Right atrium auricular region (tissue), 2 donors: ENCODE measurements around the gene AHNAK. TPM values are rescaled to one million over a fixed set of nuclear protein-coding genes. Genes with fewer than 3 reads are reported as not detected.
"Not testable (repeated sequence)": the region's sequence is repeated elsewhere in the genome, so short reads cannot be mapped to it uniquely, and the experiment has no call there.

Experiments used
- DNase-seq: peaks from one replicate; pipeline ENCODE4 v3.0.0-alpha.2; 2019; ENCODE audit warnings: low spot score
- H3K27ac ChIP-seq, 2 donors: fragments of 200-600 bp; sonication (generic); 1 replicate in 1 of 2; 2 replicates in 1 of 2; pipeline ENCODE4 v1.5.1; 2016 to 2019
- H3K27me3 ChIP-seq, 2 donors: fragments of 200-600 bp; sonication (generic); one replicate each; pipeline versions ENCODE4 v1.5.1 to v1.6.0; 2017 to 2019
- H3K36me3 ChIP-seq: fragments of 200-600 bp; sonication (generic); one replicate; pipeline ENCODE4 v1.5.1; 2016
- H3K4me1 ChIP-seq, 2 donors: fragments of 200-600 bp; sonication (generic); one replicate each; pipeline versions ENCODE4 v1.5.1 to v1.6.0; 2017 to 2019
- H3K4me3 ChIP-seq, 2 donors: fragments of 200-600 bp; sonication (generic); 1 replicate in 1 of 2; 2 replicates in 1 of 2; pipeline ENCODE4 v1.5.1; 2017 to 2019; ENCODE audit warnings: mild to moderate bottlenecking in 1 of 2, moderate library complexity in 1 of 2
- H3K9me3 ChIP-seq, 2 donors: fragments of 200-600 bp; sonication (generic); one replicate each; pipeline ENCODE4 v1.5.1; 2019
- total RNA-seq, 2 donors: library from RNA; depleted of rRNA; stranded (reverse); fragments of >200 nt; gene quantifications; one replicate each; pipeline ENCODE4 v1.1.0, GENCODE V29; 2016
- TF ChIP-seq, protein P1 (sequence below), 2 donors: fragments of 200-600 bp; sonication (generic); IDR thresholded peaks; one replicate each; pipeline ENCODE4 v1.5.1; 2019; ENCODE audit warnings: antibody characterized with exemption in 2 of 2

AHNAK gene
- total RNA-seq, 2 donors from 2014 or later, result 270 to 441 TPM

DNA sequence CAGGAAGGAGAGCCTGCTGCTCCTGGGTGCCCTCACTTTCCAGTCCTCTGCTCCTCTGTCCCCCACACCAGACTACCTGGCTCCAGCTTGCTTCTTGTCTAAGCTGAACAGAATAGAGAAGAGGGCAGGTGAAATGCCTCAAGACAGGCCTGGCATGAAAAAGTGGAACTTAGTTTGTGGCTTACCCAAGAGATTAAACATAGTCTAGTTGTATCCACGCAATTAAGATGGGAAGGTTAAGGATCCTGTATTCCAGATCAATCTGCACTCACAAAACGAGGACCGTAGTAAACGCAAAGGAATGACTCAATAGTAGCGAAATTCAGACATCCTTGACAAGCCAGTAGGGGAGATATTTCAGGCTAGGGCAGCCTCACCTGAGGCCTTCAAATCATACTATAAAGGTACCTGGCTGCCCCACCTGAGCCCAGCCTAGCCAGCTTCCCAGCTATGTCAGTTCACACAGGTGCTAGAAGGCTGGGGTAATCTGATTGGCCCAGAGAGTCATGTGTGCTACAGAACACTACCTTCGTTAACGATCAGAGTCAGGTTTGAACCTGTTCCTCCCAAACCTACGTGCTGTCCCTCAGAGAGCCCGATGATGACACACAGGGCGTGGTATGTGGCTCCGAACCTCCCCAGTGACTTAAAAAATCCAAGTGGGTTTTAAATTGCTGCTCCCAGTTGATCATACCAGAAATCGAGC lies 46.5 kb downstream of the AHNAK start:
- DNase-seq, result no peak
- Histone ChIP-seq H3K9me3 (no peaks in the 10 kb centered on the region), H3K4me1 (peaks cover 0 to 64% of the 10 kb centered on the region in 2 donors), H3K27me3 (no peaks in the 10 kb centered on the region), H3K27ac (peak overlapping the region; percentile 6 to 8), H3K4me3 (no peak overlapping the region), H3K36me3 (no peaks in the 10 kb centered on the region)
- TF ChIP-seq, protein P1, sequence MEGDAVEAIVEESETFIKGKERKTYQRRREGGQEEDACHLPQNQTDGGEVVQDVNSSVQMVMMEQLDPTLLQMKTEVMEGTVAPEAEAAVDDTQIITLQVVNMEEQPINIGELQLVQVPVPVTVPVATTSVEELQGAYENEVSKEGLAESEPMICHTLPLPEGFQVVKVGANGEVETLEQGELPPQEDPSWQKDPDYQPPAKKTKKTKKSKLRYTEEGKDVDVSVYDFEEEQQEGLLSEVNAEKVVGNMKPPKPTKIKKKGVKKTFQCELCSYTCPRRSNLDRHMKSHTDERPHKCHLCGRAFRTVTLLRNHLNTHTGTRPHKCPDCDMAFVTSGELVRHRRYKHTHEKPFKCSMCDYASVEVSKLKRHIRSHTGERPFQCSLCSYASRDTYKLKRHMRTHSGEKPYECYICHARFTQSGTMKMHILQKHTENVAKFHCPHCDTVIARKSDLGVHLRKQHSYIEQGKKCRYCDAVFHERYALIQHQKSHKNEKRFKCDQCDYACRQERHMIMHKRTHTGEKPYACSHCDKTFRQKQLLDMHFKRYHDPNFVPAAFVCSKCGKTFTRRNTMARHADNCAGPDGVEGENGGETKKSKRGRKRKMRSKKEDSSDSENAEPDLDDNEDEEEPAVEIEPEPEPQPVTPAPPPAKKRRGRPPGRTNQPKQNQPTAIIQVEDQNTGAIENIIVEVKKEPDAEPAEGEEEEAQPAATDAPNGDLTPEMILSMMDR (IDR thresholded peaks at IDR 0.05), result no peak

DNA sequence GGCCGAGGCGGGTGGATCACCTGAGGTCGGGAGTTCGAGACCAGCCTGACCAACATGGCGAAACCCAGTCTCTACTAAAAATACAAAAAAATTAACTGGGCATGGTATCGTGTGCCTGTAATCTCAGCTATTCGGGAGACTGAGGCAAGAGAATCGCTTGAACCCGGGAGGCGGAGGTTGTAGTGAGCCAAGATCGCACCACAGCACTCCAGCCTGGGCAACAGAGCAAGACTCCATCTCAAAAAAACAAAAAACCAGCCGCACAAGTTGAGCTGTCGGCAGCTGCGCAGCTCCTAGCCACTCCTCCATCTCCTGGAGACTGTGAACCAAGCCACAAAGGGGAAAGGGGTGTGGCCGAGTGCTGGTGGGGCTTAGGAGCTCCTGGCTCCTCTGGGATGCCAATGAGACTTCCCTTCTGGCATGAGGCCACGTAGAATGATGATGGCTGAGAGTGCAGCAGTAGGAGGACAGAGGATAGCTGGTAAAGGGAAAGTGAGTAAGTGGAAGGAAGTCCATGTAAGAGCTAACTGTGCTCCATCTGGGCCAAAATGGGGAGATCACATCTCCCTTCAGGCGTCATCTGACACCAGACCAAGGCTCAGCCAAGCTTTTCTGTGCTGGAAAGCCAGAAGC lies 47.2 kb downstream of the AHNAK start:
- Histone ChIP-seq H3K4me1 (peaks cover 0 to 57% of the 10 kb centered on the region in 2 donors), H3K27ac (peak overlapping the region; percentile 6 to 8)
- H3K4me3 ChIP-seq, H3K27me3 ChIP-seq, H3K36me3 ChIP-seq, DNase-seq, H3K9me3 ChIP-seq: not testable (repeated sequence)

DNA sequence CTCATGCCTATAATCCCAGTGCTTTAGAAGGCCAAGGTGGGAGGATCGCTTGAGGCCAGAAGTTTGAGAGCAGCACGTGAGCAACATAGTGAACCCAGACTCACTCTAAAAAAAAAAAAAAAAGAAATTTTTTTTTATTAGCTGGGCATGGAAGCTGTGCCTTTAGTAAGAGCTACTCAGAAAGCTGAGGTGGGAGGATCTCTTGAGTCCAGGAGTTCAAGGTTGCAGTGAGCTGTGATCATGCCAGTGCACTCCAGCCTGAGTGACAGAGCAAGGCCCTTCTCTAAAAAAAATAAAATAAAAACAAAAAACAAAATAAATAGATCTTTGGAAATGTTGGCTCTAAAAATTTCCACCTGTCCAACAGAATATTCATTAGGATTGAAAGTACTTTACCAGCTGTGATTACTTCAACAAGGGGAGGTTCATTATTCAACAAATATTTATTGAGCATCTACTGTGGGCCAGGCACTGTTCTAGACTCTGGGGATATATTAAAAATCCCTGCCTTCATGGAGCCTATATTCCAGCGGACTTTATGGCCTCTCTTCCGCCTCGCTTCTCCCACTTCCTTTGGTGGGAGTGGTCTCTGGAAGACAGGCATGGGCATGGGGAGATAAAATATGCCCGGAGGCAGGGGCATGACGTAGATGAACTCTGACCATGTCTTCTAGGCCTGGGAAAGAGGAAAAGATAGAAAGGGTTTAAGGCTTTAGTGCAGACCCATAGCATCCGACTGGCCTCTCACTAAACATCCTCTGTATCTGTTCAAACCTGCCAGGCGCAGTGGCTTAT lies 47.9 kb downstream of the AHNAK start:
- no peak for DNase-seq
- no peaks in the 10 kb centered on the region for H3K27me3 ChIP-seq
- H3K36me3 ChIP-seq, result no peaks in the 10 kb centered on the region
- peaks cover 0 to 52% of the 10 kb centered on the region in 2 donors for H3K4me1 ChIP-seq
- TF ChIP-seq, protein P1 (IDR thresholded peaks at IDR 0.05), result no peak
- H3K9me3 ChIP-seq, result no peaks in the 10 kb centered on the region
- H3K4me3 ChIP-seq, result no peak overlapping the region
- no peak overlapping the region for H3K27ac ChIP-seq

DNA sequence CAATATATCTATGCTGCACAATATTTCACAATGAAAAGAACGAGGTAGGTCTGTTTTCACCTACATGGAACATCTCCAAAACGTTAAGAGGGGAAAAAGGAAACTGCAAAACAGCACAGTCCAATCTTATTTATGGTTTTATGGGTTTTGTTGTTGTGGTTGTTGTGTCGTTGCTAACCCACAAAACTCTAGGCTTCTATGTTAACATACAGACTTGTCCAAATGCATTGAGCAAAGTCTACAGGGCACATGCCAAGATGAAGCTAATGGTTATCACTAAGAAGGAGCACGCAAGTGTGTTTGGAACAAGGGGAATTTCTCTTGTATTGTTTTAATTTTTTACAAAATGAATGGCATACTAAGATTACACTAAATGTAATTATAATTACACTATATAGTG lies 48.6 kb downstream of the AHNAK start:
- H3K4me1 ChIP-seq, result peaks cover 0 to 46% of the 10 kb centered on the region in 2 donors
- H3K27ac ChIP-seq, result no peak overlapping the region

DNA sequence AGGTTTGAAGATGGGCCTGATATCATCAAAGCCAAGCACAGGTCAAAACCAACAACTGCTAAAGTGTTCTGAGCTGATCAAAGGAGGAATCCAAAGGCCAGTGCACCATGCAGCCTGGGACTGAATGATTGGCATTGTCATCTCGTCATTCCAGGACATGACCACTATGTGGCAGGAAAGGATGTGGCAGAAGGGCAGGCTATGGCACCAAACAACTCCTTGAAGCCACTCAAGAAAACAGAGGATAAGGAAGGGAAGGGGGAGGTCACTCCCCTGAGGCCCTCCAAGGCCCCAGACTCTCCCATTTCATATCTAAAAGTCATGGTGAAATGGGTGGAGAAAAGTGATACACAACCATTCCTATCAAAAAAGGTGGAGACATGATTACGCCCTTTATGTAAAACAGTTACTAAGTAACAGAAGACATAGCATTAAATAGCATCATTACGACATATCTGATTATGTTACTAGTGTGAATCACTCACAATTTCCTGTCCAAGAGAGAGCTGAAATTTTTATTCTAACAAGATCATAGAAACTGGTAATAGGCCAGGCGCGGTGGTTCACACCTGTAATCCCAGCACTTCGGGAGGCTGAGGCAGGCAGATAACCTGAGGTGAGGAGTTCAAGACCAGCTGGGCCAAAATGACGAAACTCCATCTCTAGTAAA lies 49.3 kb downstream of the AHNAK start:
- TF ChIP-seq, protein P1 (IDR thresholded peaks at IDR 0.05), result peak; percentile 31 to 68

More for the DNA sequence above, 48.6 kb downstream of the AHNAK start:
- TF ChIP-seq, protein P1 (IDR thresholded peaks at IDR 0.05), result no peak
- H3K27me3 ChIP-seq, result no peaks in the 10 kb centered on the region
- no peak for DNase-seq
- no peak overlapping the region for H3K4me3 ChIP-seq
- H3K9me3 ChIP-seq, result no peaks in the 10 kb centered on the region
- no peaks in the 10 kb centered on the region for H3K36me3 ChIP-seq

More for the DNA sequence above, 49.3 kb downstream of the AHNAK start:
- Histone ChIP-seq H3K27me3 (no peaks in the 10 kb centered on the region), H3K4me3 (no peak overlapping the region), H3K9me3 (no peaks in the 10 kb centered on the region), H3K4me1 (peaks cover 0 to 38% of the 10 kb centered on the region in 2 donors), H3K36me3 (no peaks in the 10 kb centered on the region), H3K27ac (no peak overlapping the region)
- DNase-seq, result no peak
